HG02642 (cell line): ENCODE measurements around the gene STPG1.

Source experiments
- ATAC-seq: cut with Tn5 transposase; IDR thresholded peaks from one replicate; pipeline ENCODE4 v1.9.1; 2021; ENCODE audit warnings: mild to moderate bottlenecking; ENCODE audit not compliant: unreplicated experiment, poor library complexity

The STPG1 gene

GRCh38 chr1:24347159-24347934, 66.2 kb downstream of the STPG1 start:
- ATAC-seq, result no peak

GRCh38 chr1:24345334-24345733, 68.2 kb downstream of the STPG1 start:
- ATAC-seq, result no peak

GRCh38 chr1:24344090-24344742, 69.4 kb downstream of the STPG1 start:
- ATAC-seq, result no peak

GRCh38 chr1:24343412-24344089, 70.0 kb downstream of the STPG1 start:
- no peak for ATAC-seq

GRCh38 chr1:24341260-24341659, 72.3 kb downstream of the STPG1 start:
- ATAC-seq, result no peak

GRCh38 chr1:24340770-24341169, 72.8 kb downstream of the STPG1 start:
- no peak for ATAC-seq

- ATAC-seq, result no peak
Observed at GRCh38 chr1:24339996-24340395, 73.6 kb downstream of the STPG1 start.

GRCh38 chr1:24338447-24338846, 75.1 kb downstream of the STPG1 start:
- no peak for ATAC-seq

GRCh38 chr1:24337455-24337854, 76.1 kb downstream of the STPG1 start:
- no peak for ATAC-seq

GRCh38 chr1:24336075-24336474, 77.5 kb downstream of the STPG1 start:
- no peak for ATAC-seq

GRCh38 chr1:24331961-24332673, 81.5 kb downstream of the STPG1 start:
- no peak for ATAC-seq

GRCh38 chr1:24329797-24330543, 83.6 kb downstream of the STPG1 start:
- no peak for ATAC-seq

GRCh38 chr1:24329331-24329730, 84.3 kb downstream of the STPG1 start:
- no peak for ATAC-seq

- ATAC-seq, result no peak
Observed at GRCh38 chr1:24327891-24328290, 85.7 kb downstream of the STPG1 start.

GRCh38 chr1:24327486-24327885, 86.1 kb downstream of the STPG1 start:
- no peak for ATAC-seq

- no peak for ATAC-seq
Observed at GRCh38 chr1:24325587-24326449, 87.8 kb downstream of the STPG1 start.

GRCh38 chr1:24324903-24325302, 88.7 kb downstream of the STPG1 start:
- no peak for ATAC-seq

- no peak for ATAC-seq
Observed at GRCh38 chr1:24323281-24323680, 90.3 kb downstream of the STPG1 start.
